Kidney epithelial cell (primary cell): ENCODE results near the gene FOXB2. TPM values are rescaled to one million over a fixed set of nuclear protein-coding genes. Genes with fewer than 3 reads are reported as not detected.

Experiments
- DNase-seq: peaks from one replicate; pipeline ENCODE4 v3.0.0-alpha.2; 2010; ENCODE audit warnings: low read depth
- H3K27me3 ChIP-seq: 2 replicates; pipeline ENCODE4 v1.6.0; 2011; ENCODE audit warnings: low read length; ENCODE audit not compliant: control insufficient read depth, insufficient read depth
- H3K36me3 ChIP-seq: 2 replicates; pipeline ENCODE4 v1.5.1; 2011; ENCODE audit warnings: low read length; ENCODE audit not compliant: control insufficient read depth, insufficient read depth
- H3K4me3 ChIP-seq: 2 replicates; pipeline ENCODE4 v1.5.1; 2011; ENCODE audit warnings: low read depth, mild to moderate bottlenecking, control low read depth, low read length
- total RNA-seq: library from RNA; depleted of rRNA; stranded (reverse); fragments of >200 nt; gene quantifications from 2 replicates; pipeline ENCODE4 v1.2.3, GENCODE V29; 2015
- TF ChIP-seq, protein P1 (sequence below): IDR thresholded peaks from 2 replicates; pipeline ENCODE4 v1.5.1; 2011; ENCODE audit warnings: mild to moderate bottlenecking, moderate library complexity, low read length, control low read depth, inconsistent platforms; ENCODE audit not compliant: insufficient read depth, poor library complexity, severe bottlenecking

Gene FOXB2
- total RNA-seq, 1 donor from 2014 or later: not detected

- no peak for DNase-seq
- peaks cover 98% of the 10 kb centered on the region for H3K27me3 ChIP-seq
- TF ChIP-seq, protein P1, sequence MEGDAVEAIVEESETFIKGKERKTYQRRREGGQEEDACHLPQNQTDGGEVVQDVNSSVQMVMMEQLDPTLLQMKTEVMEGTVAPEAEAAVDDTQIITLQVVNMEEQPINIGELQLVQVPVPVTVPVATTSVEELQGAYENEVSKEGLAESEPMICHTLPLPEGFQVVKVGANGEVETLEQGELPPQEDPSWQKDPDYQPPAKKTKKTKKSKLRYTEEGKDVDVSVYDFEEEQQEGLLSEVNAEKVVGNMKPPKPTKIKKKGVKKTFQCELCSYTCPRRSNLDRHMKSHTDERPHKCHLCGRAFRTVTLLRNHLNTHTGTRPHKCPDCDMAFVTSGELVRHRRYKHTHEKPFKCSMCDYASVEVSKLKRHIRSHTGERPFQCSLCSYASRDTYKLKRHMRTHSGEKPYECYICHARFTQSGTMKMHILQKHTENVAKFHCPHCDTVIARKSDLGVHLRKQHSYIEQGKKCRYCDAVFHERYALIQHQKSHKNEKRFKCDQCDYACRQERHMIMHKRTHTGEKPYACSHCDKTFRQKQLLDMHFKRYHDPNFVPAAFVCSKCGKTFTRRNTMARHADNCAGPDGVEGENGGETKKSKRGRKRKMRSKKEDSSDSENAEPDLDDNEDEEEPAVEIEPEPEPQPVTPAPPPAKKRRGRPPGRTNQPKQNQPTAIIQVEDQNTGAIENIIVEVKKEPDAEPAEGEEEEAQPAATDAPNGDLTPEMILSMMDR: no peak
- H3K4me3 ChIP-seq: no peak overlapping the region
- H3K36me3 ChIP-seq: no peaks in the 10 kb centered on the region
Observed at GRCh38 chr9:77017505-77017894, 2.0 kb upstream of the FOXB2 start.

DNA sequence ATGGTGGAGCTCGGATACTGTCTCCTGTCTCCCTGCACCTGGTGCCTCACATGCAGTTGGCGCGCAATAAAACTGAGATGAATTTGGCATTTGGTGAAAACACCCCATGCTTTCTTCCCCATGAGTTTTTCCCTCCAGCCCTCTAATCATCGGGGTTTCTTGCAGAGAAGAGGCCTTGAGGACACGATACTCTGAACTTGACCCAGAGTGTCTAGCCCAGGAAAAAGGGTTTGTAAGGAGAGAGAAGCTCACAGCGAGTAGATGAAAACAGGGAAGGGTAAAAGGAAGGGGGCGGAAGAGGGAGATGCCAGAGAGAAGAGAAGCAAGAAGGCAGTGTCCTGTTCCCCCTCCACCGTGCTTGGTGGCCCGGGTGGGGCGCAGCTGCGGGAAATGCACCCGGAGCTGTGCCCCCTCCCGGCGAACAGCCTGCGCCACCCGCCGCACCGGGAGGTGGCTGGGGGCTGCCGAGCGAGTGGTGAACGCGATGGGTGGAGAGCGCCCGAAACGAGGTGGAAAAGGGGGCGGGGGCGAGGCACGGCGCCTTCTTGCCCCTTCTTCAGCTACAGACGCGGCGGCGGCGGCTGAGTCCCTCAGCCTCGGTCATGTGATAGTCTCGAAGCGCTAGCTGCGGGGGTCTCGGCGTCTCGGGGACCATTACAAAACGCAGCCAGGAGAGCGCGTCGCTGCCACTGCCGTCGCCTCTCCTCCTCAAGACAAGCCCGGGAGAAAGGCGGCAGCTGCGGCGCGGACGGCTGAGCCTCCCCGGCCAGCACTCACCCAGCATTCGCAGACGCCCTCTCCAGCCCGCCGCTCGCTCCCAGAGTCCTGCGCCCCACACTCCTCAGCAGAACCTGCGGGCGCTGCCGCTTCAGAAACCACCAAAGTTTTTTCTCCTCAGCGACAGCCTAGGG, 1.1 kb upstream of the FOXB2 start:
- no peak for DNase-seq
- TF ChIP-seq, protein P1: no peak
- Histone ChIP-seq H3K27me3 (peaks cover 99% of the 10 kb centered on the region), H3K36me3 (no peaks in the 10 kb centered on the region), H3K4me3 (no peak overlapping the region)

- Histone ChIP-seq H3K27me3 (peaks cover 99% of the 10 kb centered on the region), H3K4me3 (no peak overlapping the region), H3K36me3 (no peaks in the 10 kb centered on the region)
Observed at GRCh38 chr9:77018969-77019235, 553 bp upstream of the FOXB2 start.

GRCh38 chr9:77019926-77020412, 514 bp downstream of the FOXB2 start:
- no peak for DNase-seq
- Histone ChIP-seq H3K27me3 (peaks cover 97% of the 10 kb centered on the region), H3K36me3 (no peaks in the 10 kb centered on the region), H3K4me3 (no peak overlapping the region)
- TF ChIP-seq, protein P1: no peak

More at GRCh38 chr9:77018969-77019235, 553 bp upstream of the FOXB2 start:
- TF ChIP-seq, protein P1: no peak
- no peak for DNase-seq

GRCh38 chr9:77020413-77021290, 1.2 kb downstream of the FOXB2 start:
- peaks cover 94% of the 10 kb centered on the region for H3K27me3 ChIP-seq
- no peaks in the 10 kb centered on the region for H3K36me3 ChIP-seq
- no peak for DNase-seq
- TF ChIP-seq, protein P1: no peak
- H3K4me3 ChIP-seq: no peak overlapping the region
